OCI-LY3 (cell line): ENCODE data around the gene RAB39B.

ENCODE experiments used
- H2AFZ ChIP-seq: fragments of 200-600, 300-600 bp; shearing (Covaris generic); 2 replicates; pipeline ENCODE4 v1.6.0; 2014; ENCODE audit warnings: antibody characterized with exemption, low read depth, low read length
- H3K27ac ChIP-seq: fragments of 200-600, 300-600 bp; sonication (generic); 2 replicates; pipeline ENCODE4 v1.5.1; 2014; ENCODE audit warnings: mild to moderate bottlenecking, low read length, moderate library complexity, mixed read lengths
- H3K27me3 ChIP-seq: fragments of 200-600, 300-600 bp; sonication (generic); 2 replicates; pipeline ENCODE4 v1.6.1; 2014; ENCODE audit warnings: low read depth, low read length, mixed read lengths
- H3K36me3 ChIP-seq: fragments of 200-600, 300-600 bp; sonication (generic); replicated peaks from 2 replicates; pipeline ENCODE3; 2014; ENCODE audit warnings: low read depth, low read length, mixed read lengths
- H3K4me1 ChIP-seq: fragments of 300-600, 200-600 bp; sonication (generic); 2 replicates; pipeline ENCODE4 v1.6.1; 2014; ENCODE audit warnings: low read length, mixed read lengths
- H3K4me2 ChIP-seq: fragments of 200-600, 300-600 bp; sonication (generic); 2 replicates; pipeline ENCODE4 v1.6.1; 2014; ENCODE audit warnings: low read length, mixed read lengths
- H3K4me3 ChIP-seq: fragments of 300-600, 200-600 bp; sonication (generic); 2 replicates; pipeline ENCODE4 v1.5.1; 2014; ENCODE audit warnings: antibody characterized with exemption, mild to moderate bottlenecking, low read length, moderate library complexity
- H3K79me2 ChIP-seq: fragments of 300-600, 200-600 bp; shearing (Covaris generic); 2 replicates; pipeline ENCODE4 v1.6.1; 2014; ENCODE audit warnings: mild to moderate bottlenecking, low read length, mixed read lengths
- H3K9ac ChIP-seq: fragments of 300-600, 200-600 bp; shearing (Covaris generic); 2 replicates; pipeline ENCODE4 v1.6.0; 2014; ENCODE audit warnings: mild to moderate bottlenecking, low read length, moderate library complexity
- H3K9me3 ChIP-seq: fragments of 200-600, 300-600 bp; shearing (Covaris generic); 2 replicates; pipeline ENCODE4 v1.6.1; 2014; ENCODE audit warnings: low read length, mixed read lengths; ENCODE audit not compliant: insufficient read depth
- H4K20me1 ChIP-seq: fragments of 200-600, 300-600 bp; sonication (generic); 2 replicates; pipeline ENCODE4 v1.6.1; 2016; ENCODE audit warnings: low read length, mixed read lengths; ENCODE audit not compliant: insufficient read depth
- EZH2phosphoT487 ChIP-seq: fragments of 200-600 bp; shearing (Covaris generic); IDR thresholded peaks from 2 replicates; pipeline ENCODE4 v1.6.1; 2018; ENCODE audit warnings: antibody characterized with exemption, mixed run types, low read depth
- TF ChIP-seq, protein P1 (sequence below): fragments of 200-600, 300-600 bp; sonication (generic); IDR thresholded peaks from 2 replicates; pipeline ENCODE4 v1.5.1; 2014; ENCODE audit warnings: antibody characterized with exemption, low read length, low read depth

RAB39B gene, protein sequence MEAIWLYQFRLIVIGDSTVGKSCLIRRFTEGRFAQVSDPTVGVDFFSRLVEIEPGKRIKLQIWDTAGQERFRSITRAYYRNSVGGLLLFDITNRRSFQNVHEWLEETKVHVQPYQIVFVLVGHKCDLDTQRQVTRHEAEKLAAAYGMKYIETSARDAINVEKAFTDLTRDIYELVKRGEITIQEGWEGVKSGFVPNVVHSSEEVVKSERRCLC

DNA sequence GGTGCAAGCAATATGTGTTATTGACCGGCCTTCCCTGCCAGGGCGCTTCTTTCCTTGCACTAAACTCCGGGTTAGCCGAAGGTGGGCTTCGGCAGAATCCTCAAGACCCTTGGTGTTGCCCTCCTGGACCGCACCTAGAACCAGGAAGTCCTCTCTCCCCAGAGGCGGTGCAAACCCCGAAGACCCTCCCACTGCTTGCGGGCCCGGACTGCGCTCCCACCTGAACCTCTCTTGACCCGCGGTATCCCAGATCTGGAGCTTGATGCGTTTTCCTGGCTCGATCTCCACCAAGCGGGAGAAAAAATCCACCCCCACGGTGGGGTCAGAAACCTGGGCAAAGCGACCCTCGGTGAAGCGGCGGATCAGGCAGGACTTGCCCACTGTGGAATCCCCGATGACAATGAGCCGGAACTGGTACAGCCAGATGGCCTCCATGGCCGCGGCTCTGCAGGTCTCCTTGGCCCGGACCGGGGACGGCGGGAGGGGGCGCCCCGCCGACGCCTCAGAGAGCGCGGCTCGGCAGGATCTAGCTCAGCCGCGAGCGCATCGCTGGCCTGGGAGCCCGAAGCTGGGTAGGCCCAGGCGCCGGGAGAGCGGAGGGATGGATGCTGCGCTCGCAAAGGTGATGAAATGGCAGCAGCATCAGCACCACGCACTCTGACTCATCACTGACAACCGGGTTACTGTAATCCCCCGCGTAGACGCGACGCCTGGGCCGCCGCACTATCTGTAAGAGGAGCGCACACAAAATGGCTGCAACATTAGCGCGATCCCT is at the start of gene RAB39B:
RAB39B (minus strand) TSS at position 638 of the 775 bp plus-strand sequence; CDS start at position 435, 203 bp downstream.
- Histone ChIP-seq H3K27ac (peak within 1 kb of the TSS; percentile 22), H4K20me1 (no peaks in the 10 kb centered on the region), H3K4me2 (peak within 1 kb of the TSS; percentile 85), H3K9me3 (no peaks in the 10 kb centered on the region), H3K4me1 (peaks cover 11% of the 10 kb centered on the region), H2AFZ (peak within 1 kb of the TSS; percentile 92), H3K36me3 (no peaks in the 10 kb centered on the region), H3K27me3 (no peaks in the 10 kb centered on the region), H3K9ac (peak within 1 kb of the TSS; percentile 80), H3K4me3 (peak within 1 kb of the TSS; percentile 96), H3K79me2 (peaks cover 15% of the 10 kb centered on the region)
- TF ChIP-seq, protein P1, sequence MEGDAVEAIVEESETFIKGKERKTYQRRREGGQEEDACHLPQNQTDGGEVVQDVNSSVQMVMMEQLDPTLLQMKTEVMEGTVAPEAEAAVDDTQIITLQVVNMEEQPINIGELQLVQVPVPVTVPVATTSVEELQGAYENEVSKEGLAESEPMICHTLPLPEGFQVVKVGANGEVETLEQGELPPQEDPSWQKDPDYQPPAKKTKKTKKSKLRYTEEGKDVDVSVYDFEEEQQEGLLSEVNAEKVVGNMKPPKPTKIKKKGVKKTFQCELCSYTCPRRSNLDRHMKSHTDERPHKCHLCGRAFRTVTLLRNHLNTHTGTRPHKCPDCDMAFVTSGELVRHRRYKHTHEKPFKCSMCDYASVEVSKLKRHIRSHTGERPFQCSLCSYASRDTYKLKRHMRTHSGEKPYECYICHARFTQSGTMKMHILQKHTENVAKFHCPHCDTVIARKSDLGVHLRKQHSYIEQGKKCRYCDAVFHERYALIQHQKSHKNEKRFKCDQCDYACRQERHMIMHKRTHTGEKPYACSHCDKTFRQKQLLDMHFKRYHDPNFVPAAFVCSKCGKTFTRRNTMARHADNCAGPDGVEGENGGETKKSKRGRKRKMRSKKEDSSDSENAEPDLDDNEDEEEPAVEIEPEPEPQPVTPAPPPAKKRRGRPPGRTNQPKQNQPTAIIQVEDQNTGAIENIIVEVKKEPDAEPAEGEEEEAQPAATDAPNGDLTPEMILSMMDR = no peak
- no peak for TF ChIP-seq EZH2phosphoT487

DNA sequence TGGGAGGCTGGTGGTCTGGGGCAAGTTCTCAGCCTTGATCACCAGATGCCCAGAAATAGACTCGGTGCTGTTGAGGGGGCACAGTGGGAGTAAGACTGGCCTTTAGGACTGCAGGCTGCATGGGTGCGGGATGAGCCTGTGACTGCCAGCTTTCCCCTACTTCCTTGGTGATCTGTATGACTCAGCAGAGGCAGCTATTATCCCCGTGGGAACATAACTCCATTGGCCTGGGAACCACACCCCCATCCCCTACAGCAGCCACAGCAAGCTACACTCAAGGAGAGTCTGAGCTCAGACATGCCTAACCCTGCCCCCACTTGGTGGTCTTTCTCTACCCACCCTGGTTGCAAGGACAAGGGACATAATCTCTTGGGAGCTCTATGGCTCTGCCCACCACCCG is 49.5 kb upstream of the RAB39B start:
- TF ChIP-seq, protein P1 = no peak
- TF ChIP-seq EZH2phosphoT487 = no peak
- Histone ChIP-seq H3K9me3 (no peaks in the 10 kb centered on the region), H3K27ac (no peak overlapping the region), H3K79me2 (no peaks in the 10 kb centered on the region), H3K36me3 (no peaks in the 10 kb centered on the region), H3K4me3 (no peak overlapping the region), H3K4me2 (no peak overlapping the region), H2AFZ (no peak overlapping the region), H4K20me1 (no peaks in the 10 kb centered on the region), H3K4me1 (no peaks in the 10 kb centered on the region), H3K27me3 (no peaks in the 10 kb centered on the region), H3K9ac (no peak overlapping the region)

DNA sequence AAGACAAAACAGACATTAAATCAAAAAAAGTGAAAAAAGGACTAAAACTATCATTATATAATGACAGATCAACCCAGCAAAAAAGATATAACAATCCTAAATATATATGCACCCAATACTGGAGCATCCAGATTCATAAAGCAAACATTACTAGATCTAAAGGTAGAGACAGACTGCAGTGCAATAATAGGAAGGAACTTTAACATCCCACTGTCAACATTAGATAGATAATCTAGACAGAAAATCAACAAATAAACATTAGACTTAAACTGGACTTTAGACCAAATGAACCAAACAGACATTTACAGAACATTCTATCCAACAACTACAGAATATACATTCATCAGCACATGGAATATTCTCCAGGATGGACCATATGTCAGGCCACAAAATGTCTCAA is 29.5 kb upstream of the RAB39B start:
- no peak overlapping the region for H2AFZ ChIP-seq
- H3K4me2 ChIP-seq = no peak overlapping the region
- no peaks in the 10 kb centered on the region for H3K79me2 ChIP-seq
- TF ChIP-seq EZH2phosphoT487 = no peak
- TF ChIP-seq, protein P1 = no peak
- H4K20me1 ChIP-seq = no peaks in the 10 kb centered on the region
- no peak overlapping the region for H3K9ac ChIP-seq
- no peaks in the 10 kb centered on the region for H3K27me3 ChIP-seq
- no peaks in the 10 kb centered on the region for H3K36me3 ChIP-seq
- no peak overlapping the region for H3K4me3 ChIP-seq
- H3K9me3 ChIP-seq = no peaks in the 10 kb centered on the region
- H3K27ac ChIP-seq = no peak overlapping the region
- H3K4me1 ChIP-seq = no peaks in the 10 kb centered on the region

DNA sequence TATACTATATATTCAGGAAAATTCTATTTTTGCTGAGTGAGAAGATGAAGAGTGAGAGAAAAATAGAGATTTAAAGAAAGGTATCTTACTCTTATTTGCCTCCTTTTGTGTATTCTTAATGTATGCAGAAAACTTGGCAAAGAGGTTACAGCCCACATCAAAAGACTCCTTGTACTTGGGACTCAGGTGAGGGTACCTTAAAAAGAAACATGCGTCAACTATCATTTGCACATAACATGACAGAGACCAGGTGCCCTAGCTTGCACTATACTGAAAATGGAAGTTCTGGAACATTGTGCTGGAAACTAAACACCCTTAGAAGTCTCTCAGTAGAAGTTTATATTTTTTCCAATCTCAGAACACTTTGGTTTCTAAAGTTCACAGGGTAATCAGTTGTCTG is 15.6 kb upstream of the RAB39B start:
- H3K27ac ChIP-seq = no peak overlapping the region
- H2AFZ ChIP-seq = no peak overlapping the region
- H3K36me3 ChIP-seq = no peaks in the 10 kb centered on the region
- H3K9me3 ChIP-seq = no peaks in the 10 kb centered on the region
- H3K9ac ChIP-seq = no peak overlapping the region
- H3K4me1 ChIP-seq = no peaks in the 10 kb centered on the region
- H4K20me1 ChIP-seq = no peaks in the 10 kb centered on the region
- TF ChIP-seq, protein P1 = no peak
- no peak for TF ChIP-seq EZH2phosphoT487
- H3K79me2 ChIP-seq = no peaks in the 10 kb centered on the region
- no peaks in the 10 kb centered on the region for H3K27me3 ChIP-seq
- H3K4me2 ChIP-seq = no peak overlapping the region
- H3K4me3 ChIP-seq = no peak overlapping the region
